Activated T-cell treated with anti-CD3 and anti-CD28 coated beads, Interleukin-2, amount 50 U/mL, for 72 hours (primary cell): ENCODE results near the gene RGS16. TPM values are rescaled to one million over a fixed set of nuclear protein-coding genes. Genes with fewer than 3 reads are reported as not detected.

Source experiments
- ATAC-seq, 2 donors: fragments of 150-1000 bp; cut with Tn5 transposase; replicated peaks in 1 of 2; 2 replicates each; pipeline ENCODE4 v1.10.0; 2021; ENCODE audit warnings: moderate library complexity in 2 of 2, mild to moderate bottlenecking in 1 of 2
- DNase-seq, 2 donors: peaks; one replicate each; pipeline ENCODE4 v3.0.0; 2021 to 2022; ENCODE audit warnings: mixed read lengths in 1 of 2
- H3K27ac Mint-ChIP-seq: one replicate; pipeline ENCODE4 v1.8.0; 2022; ENCODE audit warnings: mild to moderate bottlenecking, moderate library complexity, mixed read lengths
- H3K27me3 Mint-ChIP-seq: one replicate; pipeline ENCODE4 v1.8.0; 2022; ENCODE audit warnings: low read depth, mixed read lengths
- H3K36me3 Mint-ChIP-seq, 2 donors: one replicate each; pipeline ENCODE4 v1.8.0; 2022; ENCODE audit warnings: mixed read lengths in 2 of 2, mild to moderate bottlenecking in 1 of 2; ENCODE audit not compliant: insufficient read depth in 2 of 2
- H3K4me1 Mint-ChIP-seq: one replicate; pipeline ENCODE4 v1.8.0; 2022; ENCODE audit warnings: low read depth, mixed read lengths
- H3K4me3 Mint-ChIP-seq, 2 donors: one replicate each; pipeline ENCODE4 v1.8.0; 2022; ENCODE audit warnings: mild to moderate bottlenecking in 2 of 2, mixed read lengths in 2 of 2, moderate library complexity in 2 of 2
- H3K9me3 Mint-ChIP-seq, 2 donors: one replicate each; pipeline ENCODE4 v1.8.0; 2022; ENCODE audit warnings: mixed read lengths in 2 of 2
- total RNA-seq, 2 donors: library from RNA; stranded (reverse); gene quantifications; one replicate each; pipeline ENCODE4 v1.2.3, GENCODE V29; 2022

The RGS16 gene
- total RNA-seq, 2 donors from 2014 or later: 73.3 to 79.4 TPM

GRCh38 chr1:182611787-182612186 lies 7.6 kb upstream of the RGS16 start:
- ATAC-seq: no peak
- Mint-ChIP-seq H3K9me3 (no peaks in the 10 kb centered on the region), H3K4me1 (peaks cover 87% of the 10 kb centered on the region), H3K27ac (no peak overlapping the region), H3K36me3 (peaks cover 0 to 2% of the 10 kb centered on the region in 2 donors), H3K27me3 (peaks cover 49% of the 10 kb centered on the region), H3K4me3 (no peak overlapping the region)
- no peak for DNase-seq

GRCh38 chr1:182611326-182611725 lies 7.1 kb upstream of the RGS16 start:
- Mint-ChIP-seq H3K27me3 (peaks cover 53% of the 10 kb centered on the region), H3K27ac (no peak overlapping the region), H3K9me3 (no peaks in the 10 kb centered on the region), H3K4me1 (peaks cover 86% of the 10 kb centered on the region), H3K36me3 (peaks cover 0 to 2% of the 10 kb centered on the region in 2 donors), H3K4me3 (peak overlapping the region in 1 of 2 donors; percentile 2)
- no peak for ATAC-seq
- no peak for DNase-seq

- Mint-ChIP-seq H3K4me1 (peaks cover 80% of the 10 kb centered on the region), H3K27me3 (peaks cover 53% of the 10 kb centered on the region), H3K9me3 (no peaks in the 10 kb centered on the region), H3K4me3 (no peak overlapping the region), H3K36me3 (no peaks in the 10 kb centered on the region), H3K27ac (no peak overlapping the region)
- ATAC-seq: no peak
- DNase-seq: no peak
Observed at GRCh38 chr1:182610606-182611194, 6.5 kb upstream of the RGS16 start.

- H3K27ac Mint-ChIP-seq: no peak overlapping the region
- ATAC-seq: no peak
- H3K36me3 Mint-ChIP-seq: no peaks in the 10 kb centered on the region
- H3K4me3 Mint-ChIP-seq: no peak overlapping the region
- H3K9me3 Mint-ChIP-seq: no peaks in the 10 kb centered on the region
- H3K4me1 Mint-ChIP-seq: peaks cover 76% of the 10 kb centered on the region
- peaks cover 50% of the 10 kb centered on the region for H3K27me3 Mint-ChIP-seq
- no peak for DNase-seq
Observed at GRCh38 chr1:182608845-182609610, 4.8 kb upstream of the RGS16 start.

- peaks cover 3 to 6% of the 10 kb centered on the region in 2 donors for H3K36me3 Mint-ChIP-seq
- no peak for DNase-seq
- H3K27ac Mint-ChIP-seq: no peak overlapping the region
- no peak for ATAC-seq
- H3K4me1 Mint-ChIP-seq: peaks cover 68% of the 10 kb centered on the region
- peaks cover 42% of the 10 kb centered on the region for H3K27me3 Mint-ChIP-seq
- no peaks in the 10 kb centered on the region for H3K9me3 Mint-ChIP-seq
- peak overlapping the region in 1 of 2 donors; percentile 60 for H3K4me3 Mint-ChIP-seq
Observed at GRCh38 chr1:182608236-182608635, 4.0 kb upstream of the RGS16 start.

DNA sequence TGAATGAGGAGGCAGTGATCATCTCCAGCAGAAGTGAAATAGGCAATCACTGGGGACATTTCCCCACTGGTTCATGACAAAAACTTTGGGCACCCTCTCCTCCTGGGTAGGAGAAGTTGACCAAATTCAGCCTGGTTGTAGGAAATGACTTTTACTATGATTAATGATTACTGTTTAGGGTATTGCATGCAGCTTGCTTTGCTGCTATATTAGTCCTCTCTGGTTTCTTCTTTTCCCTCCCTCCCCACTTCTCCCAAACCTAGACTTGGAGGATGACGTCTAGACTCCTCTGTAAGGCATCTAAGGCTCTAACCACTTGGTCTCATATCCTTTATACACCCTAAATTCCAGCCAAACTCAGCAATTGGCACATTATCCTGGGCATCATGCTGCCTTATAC lies 3.4 kb upstream of the RGS16 start:
- no peak overlapping the region for H3K4me3 Mint-ChIP-seq
- H3K9me3 Mint-ChIP-seq: no peaks in the 10 kb centered on the region
- H3K36me3 Mint-ChIP-seq: peaks cover 6 to 8% of the 10 kb centered on the region in 2 donors
- DNase-seq: no peak
- H3K27me3 Mint-ChIP-seq: peaks cover 36% of the 10 kb centered on the region
- peaks cover 62% of the 10 kb centered on the region for H3K4me1 Mint-ChIP-seq
- no peak for ATAC-seq
- H3K27ac Mint-ChIP-seq: no peak overlapping the region

DNA sequence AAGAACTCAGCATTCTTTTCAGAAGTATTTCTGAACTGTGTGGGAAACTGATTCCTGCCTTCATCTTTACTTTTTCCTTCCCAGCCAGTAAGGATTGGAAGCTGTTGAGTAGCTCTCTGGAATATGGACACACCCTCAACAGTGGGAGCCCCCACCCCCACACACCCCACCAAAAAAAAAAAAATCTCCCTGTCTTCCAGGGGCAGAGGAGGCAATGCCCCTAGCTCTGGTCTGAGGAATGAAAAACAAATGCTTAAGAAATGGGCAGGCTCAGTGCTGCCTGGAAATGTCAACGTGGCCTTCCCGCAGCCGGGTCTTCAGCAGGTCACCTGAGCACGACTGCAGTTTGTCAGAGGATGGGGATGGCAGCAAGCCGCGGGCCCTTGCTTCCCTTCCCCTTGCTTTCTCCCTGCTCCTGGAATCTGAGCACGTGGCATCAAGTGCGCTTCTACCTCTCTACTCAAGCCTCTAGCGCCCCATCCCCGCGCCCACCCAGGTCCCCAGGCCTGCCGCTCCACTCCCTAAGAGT lies 479 bp downstream of the RGS16 start:
- no peak overlapping the region for H3K4me3 Mint-ChIP-seq
- no peak for DNase-seq
- H3K9me3 Mint-ChIP-seq: no peaks in the 10 kb centered on the region
- ATAC-seq: peak; percentile 10 to 17
- peaks cover 10 to 15% of the 10 kb centered on the region in 2 donors for H3K36me3 Mint-ChIP-seq
- H3K27me3 Mint-ChIP-seq: peaks cover 19% of the 10 kb centered on the region
- H3K27ac Mint-ChIP-seq: peak overlapping the region; percentile 62
- peaks cover 31% of the 10 kb centered on the region for H3K4me1 Mint-ChIP-seq

DNA sequence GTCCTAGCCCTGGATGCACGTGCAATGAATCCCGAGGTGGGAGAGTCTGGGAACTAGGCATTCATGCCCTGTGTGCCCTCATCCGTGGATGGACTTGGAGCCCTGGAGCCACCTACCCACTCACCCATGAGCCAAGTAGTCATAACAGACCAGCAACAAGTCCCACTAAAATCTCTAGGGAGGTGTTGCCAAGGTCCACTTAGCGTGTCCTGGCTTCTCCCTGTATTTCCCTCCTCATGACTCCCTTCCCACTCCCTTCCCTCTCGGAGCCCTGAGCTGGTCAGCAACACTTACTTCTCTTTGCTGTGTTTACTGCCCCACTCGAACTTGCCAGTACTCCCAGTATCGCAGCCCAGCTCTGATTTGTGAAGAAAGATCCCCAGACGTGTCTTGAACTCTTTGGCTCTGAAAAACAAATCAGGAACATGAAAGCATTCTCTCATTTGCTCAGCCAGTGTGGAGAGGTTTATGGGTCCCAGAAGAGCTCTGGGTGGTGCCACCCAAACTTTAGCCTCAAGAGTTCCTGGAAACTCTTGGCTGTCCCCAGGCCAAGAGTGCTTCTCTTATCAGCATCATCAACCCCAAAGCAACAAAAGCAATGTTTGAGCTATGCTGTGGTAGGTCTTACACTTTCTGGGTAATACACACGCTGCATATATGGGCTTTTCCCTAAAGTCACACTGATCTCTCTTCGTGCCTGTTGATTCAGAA lies 1.1 kb downstream of the RGS16 start:
- H3K27me3 Mint-ChIP-seq: peaks cover 15% of the 10 kb centered on the region
- peak overlapping the region; percentile 62 for H3K27ac Mint-ChIP-seq
- H3K9me3 Mint-ChIP-seq: no peaks in the 10 kb centered on the region
- no peak overlapping the region for H3K4me3 Mint-ChIP-seq
- DNase-seq: peak in 1 of 2 donors; percentile 45
- peaks cover 10 to 15% of the 10 kb centered on the region in 2 donors for H3K36me3 Mint-ChIP-seq
- peak; percentile 59 to 62 for ATAC-seq
- peaks cover 24% of the 10 kb centered on the region for H3K4me1 Mint-ChIP-seq

DNA sequence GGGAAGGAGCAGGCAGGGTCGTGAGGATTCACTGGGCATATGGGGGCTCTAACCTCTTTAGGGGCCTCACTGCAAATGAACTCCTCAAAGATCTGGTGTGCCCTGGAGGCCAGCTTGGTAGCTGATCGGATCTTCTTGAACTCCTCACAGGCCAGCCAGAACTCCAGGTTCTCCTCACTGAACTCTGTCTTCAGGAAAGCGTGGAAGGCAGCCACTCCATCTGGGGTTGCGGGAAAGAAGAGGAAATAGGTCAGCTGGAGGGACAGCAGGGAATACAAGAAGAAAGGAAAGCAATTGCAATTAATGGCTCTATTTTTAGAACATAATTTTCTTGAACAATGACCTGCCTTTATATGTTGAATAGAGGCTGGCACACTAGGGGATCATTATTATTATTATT lies 2.3 kb downstream of the RGS16 start:
- no peaks in the 10 kb centered on the region for H3K9me3 Mint-ChIP-seq
- peaks cover 8% of the 10 kb centered on the region for H3K27me3 Mint-ChIP-seq
- H3K36me3 Mint-ChIP-seq: peaks cover 10 to 15% of the 10 kb centered on the region in 2 donors
- no peak for ATAC-seq
- no peak overlapping the region for H3K4me3 Mint-ChIP-seq
- no peak for DNase-seq
- no peak overlapping the region for H3K27ac Mint-ChIP-seq
- H3K4me1 Mint-ChIP-seq: peaks cover 17% of the 10 kb centered on the region

- no peak for ATAC-seq
- Mint-ChIP-seq H3K36me3 (peaks cover 10 to 15% of the 10 kb centered on the region in 2 donors), H3K4me3 (no peak overlapping the region), H3K27ac (no peak overlapping the region), H3K9me3 (no peaks in the 10 kb centered on the region), H3K27me3 (peaks cover 8% of the 10 kb centered on the region), H3K4me1 (peaks cover 14% of the 10 kb centered on the region)
- DNase-seq: peak; percentile 74 to 76
Observed at GRCh38 chr1:182601416-182601786, 2.8 kb downstream of the RGS16 start.

- peaks cover 10 to 15% of the 10 kb centered on the region in 2 donors for H3K36me3 Mint-ChIP-seq
- peaks cover 11% of the 10 kb centered on the region for H3K27me3 Mint-ChIP-seq
- ATAC-seq (no peak), DNase-seq (no peak)
- H3K27ac Mint-ChIP-seq: no peak overlapping the region
- peaks cover 19% of the 10 kb centered on the region for H3K4me1 Mint-ChIP-seq
- no peaks in the 10 kb centered on the region for H3K9me3 Mint-ChIP-seq
- no peak overlapping the region for H3K4me3 Mint-ChIP-seq
Observed at GRCh38 chr1:182600745-182601415, 3.3 kb downstream of the RGS16 start.

- H3K4me1 Mint-ChIP-seq: peaks cover 16% of the 10 kb centered on the region
- H3K36me3 Mint-ChIP-seq: peaks cover 10 to 15% of the 10 kb centered on the region in 2 donors
- no peak for ATAC-seq
- peak overlapping the region; percentile 23 to 54 for H3K4me3 Mint-ChIP-seq
- no peak for DNase-seq
- no peak overlapping the region for H3K27ac Mint-ChIP-seq
- H3K27me3 Mint-ChIP-seq: peaks cover 11% of the 10 kb centered on the region
- no peaks in the 10 kb centered on the region for H3K9me3 Mint-ChIP-seq
Observed at GRCh38 chr1:182600036-182600713, 4.0 kb downstream of the RGS16 start.
